ENCODE measurements around the gene NOS1AP.

DNA sequence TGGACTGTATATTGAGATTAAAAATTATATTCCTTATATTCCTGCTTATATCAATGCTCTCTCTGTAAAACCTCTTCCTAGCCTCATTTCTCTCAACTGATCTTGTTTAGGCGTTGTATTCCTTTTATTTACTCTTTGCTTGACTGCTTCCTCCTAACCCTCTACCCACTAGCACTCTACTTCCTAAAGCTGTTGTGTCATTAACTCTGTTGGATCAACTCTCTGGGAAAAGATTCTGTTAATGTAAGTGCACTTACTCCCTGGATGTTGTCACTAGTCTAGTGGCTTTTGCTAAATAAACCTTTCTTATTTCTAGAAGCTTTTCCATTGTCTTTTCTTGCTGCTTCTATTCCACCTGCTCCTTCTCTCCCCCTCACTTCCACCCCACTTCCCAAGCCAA lies 300.7 kb downstream of the NOS1AP start:
- TF ChIP-seq, protein P1, sequence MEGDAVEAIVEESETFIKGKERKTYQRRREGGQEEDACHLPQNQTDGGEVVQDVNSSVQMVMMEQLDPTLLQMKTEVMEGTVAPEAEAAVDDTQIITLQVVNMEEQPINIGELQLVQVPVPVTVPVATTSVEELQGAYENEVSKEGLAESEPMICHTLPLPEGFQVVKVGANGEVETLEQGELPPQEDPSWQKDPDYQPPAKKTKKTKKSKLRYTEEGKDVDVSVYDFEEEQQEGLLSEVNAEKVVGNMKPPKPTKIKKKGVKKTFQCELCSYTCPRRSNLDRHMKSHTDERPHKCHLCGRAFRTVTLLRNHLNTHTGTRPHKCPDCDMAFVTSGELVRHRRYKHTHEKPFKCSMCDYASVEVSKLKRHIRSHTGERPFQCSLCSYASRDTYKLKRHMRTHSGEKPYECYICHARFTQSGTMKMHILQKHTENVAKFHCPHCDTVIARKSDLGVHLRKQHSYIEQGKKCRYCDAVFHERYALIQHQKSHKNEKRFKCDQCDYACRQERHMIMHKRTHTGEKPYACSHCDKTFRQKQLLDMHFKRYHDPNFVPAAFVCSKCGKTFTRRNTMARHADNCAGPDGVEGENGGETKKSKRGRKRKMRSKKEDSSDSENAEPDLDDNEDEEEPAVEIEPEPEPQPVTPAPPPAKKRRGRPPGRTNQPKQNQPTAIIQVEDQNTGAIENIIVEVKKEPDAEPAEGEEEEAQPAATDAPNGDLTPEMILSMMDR (conservative IDR thresholded peaks at IDR 0.05; ENCODE audit: low read length), result no peak
- no peak for TF ChIP-seq EZH2phosphoT487 (IDR thresholded peaks at IDR 0.05; ENCODE audit: borderline replicate concordance, low read depth, low read length)

Data from OCI-LY7 (cell line).